ENCODE results near the gene CA4.

The CA4 gene

GRCh38 chr17:60134396-60135150, 15.2 kb upstream of the CA4 start:
- DNase-seq = no peak

DNA sequence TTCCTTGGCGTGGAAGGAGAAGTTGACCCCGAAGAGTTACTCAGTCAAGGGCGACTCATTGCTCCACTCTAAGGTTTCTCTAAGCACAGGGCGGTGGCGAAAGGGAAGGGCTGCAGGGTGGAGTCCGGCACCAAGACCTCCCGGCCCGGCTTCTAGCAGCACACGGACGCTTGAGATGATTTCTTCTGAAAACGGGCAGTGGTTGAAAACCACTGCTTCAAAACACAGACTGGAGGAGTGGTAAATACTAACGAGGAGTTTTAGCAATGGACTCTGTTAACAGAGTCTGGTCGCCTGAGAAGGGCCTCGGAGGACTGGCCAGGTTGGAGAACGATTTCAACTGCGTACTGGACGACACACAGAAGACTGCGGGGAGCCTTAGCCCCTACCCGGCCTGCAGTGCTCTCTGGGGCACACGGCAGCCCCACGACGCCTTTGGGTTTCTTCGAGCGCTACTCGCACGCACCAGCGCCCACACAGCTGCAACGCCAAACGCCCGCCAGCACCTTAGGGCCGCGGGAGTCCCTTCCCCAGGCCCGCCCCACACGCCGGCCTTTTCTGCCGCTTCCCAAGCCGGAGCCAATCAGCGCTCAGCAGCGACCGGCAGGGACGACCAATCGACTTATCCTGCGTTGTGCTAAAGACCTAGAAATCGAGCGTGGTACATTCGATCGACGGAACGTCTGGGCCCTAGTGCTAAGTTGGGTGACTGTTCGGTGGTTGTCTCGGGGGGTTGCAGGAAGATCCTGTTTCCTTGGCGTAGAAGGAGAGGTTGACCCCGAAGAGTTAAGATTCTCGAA, 14.4 kb upstream of the CA4 start:
- DNase-seq = peak; percentile 46

DNA sequence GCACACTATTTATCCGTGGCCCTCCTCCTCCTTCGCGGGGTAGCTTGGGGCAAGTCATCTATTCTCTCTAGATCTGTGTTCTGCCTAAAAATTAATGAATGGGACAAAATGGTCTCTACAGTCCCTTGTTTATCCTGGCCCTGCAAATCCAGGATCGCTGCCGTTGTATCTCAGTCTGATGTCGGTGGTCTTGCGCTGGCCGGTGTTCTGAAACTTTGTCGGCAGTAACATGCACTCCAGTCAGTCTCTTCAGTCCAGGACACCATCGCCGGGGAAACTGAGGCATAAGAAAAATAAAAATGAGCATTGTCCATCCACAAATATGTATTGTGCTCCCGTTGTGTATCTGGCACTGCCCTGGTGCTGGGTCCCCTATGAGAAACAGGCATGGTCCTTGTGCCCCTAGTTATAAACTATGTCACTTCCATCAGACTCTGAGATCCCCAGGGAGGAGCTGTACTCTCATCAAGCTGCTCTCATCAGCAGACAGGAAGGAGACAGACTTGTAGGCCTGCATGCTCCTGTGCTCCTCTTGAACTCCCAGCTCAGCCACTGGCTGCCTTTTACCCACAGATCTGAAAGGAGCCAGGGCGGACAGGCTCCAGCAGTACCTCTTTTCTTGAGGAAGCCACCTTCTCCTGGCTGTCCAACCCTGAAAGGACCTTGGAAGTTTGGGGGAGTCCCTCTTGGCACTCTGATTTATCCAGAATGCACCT, 13.7 kb upstream of the CA4 start:
- DNase-seq = no peak

DNA sequence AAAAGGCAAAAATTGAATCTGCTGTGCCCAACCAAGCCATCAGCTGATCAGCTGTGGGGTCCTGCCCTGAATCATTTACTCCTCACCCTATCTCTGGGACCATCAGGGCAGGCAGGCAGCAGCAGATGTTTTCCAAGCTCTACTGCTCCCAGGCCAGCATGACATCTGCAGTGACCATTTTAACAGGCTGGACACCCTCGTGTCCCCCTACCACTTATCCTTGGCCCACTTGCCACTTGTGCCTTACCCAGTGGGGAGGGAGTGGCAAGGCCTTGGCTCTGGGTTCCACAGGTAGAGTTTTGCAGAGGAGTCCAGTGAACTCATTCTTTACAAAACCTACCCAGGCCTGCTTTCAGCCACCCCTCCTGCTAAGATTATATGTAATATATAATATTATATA, 12.0 kb upstream of the CA4 start:
- no peak for DNase-seq

GRCh38 chr17:60138769-60139437, 10.9 kb upstream of the CA4 start:
- no peak for DNase-seq

GRCh38 chr17:60139438-60140285, 10.1 kb upstream of the CA4 start:
- no peak for DNase-seq

DNA sequence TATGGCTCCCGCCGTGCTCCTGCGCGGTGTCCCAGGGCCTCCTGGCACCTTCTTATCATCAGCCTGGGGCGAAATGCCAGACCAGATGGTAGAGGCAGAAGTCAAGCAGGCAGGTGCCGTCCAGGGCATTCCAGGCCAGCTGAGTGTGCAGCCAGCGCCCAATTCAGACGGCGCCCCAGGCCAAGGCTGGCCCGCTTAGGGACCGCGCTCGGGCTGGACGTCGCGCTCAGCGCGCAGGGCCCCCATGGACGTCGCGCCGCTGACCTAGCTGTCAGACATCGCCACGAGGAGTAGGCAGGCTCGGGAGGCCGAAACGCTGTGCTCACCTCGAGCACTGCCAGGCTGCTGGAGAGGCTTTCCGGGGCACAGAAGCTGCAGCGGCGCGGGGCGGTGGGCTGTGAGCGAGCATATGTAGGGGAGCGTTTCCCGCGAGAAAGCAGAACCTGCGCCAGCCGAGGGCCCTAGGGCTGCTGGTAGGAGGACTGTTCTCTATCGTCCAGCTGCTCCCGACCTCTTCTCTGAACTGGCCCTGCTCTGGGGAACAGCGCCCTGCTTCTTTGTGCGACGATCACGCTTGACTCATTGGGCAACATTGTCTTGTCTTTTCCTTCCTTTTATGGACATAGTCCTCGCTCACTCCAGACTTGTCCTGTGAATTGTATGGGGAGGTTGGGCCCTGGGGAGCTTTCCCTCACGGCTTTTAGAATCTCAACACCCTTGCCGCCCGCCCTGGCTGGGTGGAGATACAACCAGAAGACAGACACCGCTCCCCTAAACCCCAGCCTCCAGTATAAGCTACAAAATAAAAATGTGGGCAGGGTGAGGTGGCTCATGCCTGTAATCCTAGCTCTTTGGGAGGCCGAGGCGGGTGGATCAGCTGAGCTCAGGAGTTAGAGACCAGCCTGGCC, 8.4 kb upstream of the CA4 start:
- no peak for DNase-seq

DNA sequence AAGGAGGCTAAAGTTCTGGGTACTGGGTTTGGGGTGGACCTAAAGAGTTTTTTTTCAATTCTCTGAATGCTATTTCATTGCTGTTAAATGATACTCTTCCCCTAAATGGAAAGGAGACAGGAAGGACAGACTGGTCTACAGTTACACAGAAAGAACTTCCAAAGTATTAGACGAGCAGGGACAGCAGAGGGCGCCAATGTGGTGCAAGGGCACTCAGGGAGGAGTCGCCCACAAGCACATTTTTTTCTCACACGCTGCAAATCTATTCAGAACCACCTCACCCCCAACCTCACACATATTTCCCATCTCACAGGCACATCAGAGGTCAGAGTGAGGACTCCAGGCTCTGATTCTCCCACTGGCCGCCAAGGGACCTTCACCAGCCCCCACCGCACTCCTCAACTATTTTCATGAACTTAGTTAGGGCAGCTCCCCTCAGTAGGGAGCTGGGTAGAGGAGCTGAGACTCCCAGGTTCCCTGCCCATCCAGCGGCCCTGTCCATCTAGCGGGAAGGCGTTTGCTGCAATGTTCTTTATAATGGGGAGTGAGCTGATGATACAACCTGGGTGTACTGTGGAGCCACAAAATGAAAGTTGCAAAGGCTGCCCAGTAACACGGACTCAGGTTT, 6.8 kb upstream of the CA4 start:
- peak; percentile 37 for DNase-seq

- no peak for DNase-seq
These were observed 4.5 kb upstream of the CA4 start for GRCh38 chr17:60145006-60145935.

DNA sequence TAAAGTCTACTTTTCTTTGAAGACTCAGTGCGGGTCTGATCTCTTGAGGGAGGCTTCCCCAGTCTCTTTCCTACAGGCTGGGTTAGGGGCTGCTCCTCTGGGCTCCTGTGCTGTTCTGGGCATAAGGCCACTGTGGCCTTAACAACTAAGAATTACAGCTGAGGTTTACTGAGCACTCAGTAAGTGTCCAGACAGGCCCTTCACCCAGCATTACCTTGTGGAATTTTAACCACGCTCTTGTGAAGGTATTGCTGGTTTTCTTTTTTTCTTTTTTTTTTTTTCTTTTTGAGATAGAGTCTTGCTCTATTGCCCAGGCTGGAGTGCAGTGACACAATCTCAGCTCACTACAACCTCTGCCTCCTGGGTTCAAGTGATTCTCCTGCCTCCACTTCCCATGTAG, 3.6 kb upstream of the CA4 start:
- no peak for DNase-seq

GRCh38 chr17:60147553-60148223, 2.1 kb upstream of the CA4 start:
- DNase-seq = no peak

- DNase-seq = no peak
These were observed 1.4 kb upstream of the CA4 start for GRCh38 chr17:60148373-60148772.

DNA sequence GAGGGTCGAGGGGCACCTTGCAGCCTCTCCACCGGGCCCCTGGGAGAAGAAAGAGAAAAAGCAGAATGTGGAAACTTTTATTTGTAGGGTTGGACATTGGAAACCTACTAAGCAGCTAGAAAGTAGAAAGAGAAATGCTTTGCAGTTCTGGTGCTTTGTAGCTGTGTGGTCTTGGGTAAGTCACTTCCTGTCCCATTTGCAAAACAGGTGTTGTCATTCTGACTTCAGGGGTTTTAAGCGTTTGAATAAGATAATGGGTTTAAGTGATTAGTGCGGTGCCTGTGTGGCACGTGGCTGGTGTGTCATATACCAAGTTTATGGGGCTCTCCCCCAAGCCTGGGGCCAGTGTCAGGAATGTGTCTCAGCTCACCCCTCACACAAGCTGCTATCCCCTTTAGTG, 1.6 kb downstream of the CA4 start:
- no peak for DNase-seq

GRCh38 chr17:60153606-60154390, 4.0 kb downstream of the CA4 start:
- no peak for DNase-seq

GRCh38 chr17:60154616-60155426, 5.0 kb downstream of the CA4 start:
- peak; percentile 61 for DNase-seq

- DNase-seq = no peak
These were observed 5.6 kb downstream of the CA4 start for GRCh38 chr17:60155427-60155814.

DNA sequence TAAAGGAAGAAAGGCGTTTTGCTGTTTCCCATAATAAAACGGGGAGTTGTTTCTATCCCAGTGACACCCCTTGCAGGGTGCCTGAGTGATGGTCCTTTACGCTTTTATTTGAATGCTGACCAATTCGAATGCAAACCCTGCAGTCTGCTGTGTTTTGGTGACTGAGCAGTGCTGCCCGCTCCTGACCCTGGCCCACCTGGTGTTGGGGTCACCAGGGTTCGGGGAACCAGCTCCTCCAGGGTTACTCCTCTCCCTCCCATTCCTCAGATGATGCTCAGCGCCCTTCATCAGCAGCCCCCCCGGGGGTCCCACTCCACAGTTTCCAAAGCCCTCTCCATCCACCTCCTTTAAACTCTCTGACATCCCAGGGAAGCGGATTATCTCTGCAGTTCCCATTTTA, 6.0 kb downstream of the CA4 start:
- DNase-seq = no peak

Measured in GOT3 (cell line).